ENCODE data around the gene ZRANB1. TPM values are rescaled to one million over a fixed set of nuclear protein-coding genes. Genes with fewer than 3 reads are reported as not detected.

The ZRANB1 gene
- total and polyA plus RNA-seq, 2 of the 4 experiments (the other 2 are of a cell fraction) = 11.2 to 24.7 TPM

GRCh38 chr10:125035136-125035535 lies 93.2 kb downstream of the ZRANB1 start:
- Histone ChIP-seq H4K91ac (ENCODE audit: insufficient read depth, low read depth, low read length) (peak overlapping the region; percentile 87), H3K4ac (ENCODE audit: low read depth, low read length) (peak overlapping the region; percentile 90), H4K20me1 (ENCODE audit: insufficient read depth, low read length) (peaks cover 62% of the 10 kb centered on the region), H3K4me3 (ENCODE audit: insufficient read depth, low read depth, low read length) (peak overlapping the region; percentile 33; the same call in 1 of the 2 replicates), H3K14ac (replicated peaks; ENCODE audit: low read depth, low read length) (peak overlapping the region; percentile 70), H3K9me1 (ENCODE audit: insufficient read depth, low read length) (peaks cover 58% of the 10 kb centered on the region), H4K5ac (ENCODE audit: low read depth, low read length) (peak overlapping the region; percentile 66), H3K4me2 (ENCODE audit: low read depth, low read length) (peak overlapping the region; percentile 91), H2BK20ac (ENCODE audit: low read depth, low read length) (peak overlapping the region; percentile 91), H4K8ac (ENCODE audit: low read depth in 2 of 2, low read length in 2 of 2) (peak overlapping the region; percentile 19 to 85; a peak in 3 of 4 replicates), H3K27me3 (ENCODE audit: control insufficient read depth, insufficient read depth, low read length) (no peaks in the 10 kb centered on the region), H2AK9ac (replicated peaks; ENCODE audit: low read depth, low read length, poor library complexity) (peak overlapping the region; percentile 92), H3K9ac (ENCODE audit: low read depth, low read length) (peak overlapping the region; percentile 46), H2BK5ac (ENCODE audit: low read depth, low read length, poor library complexity, severe bottlenecking) (peak overlapping the region; percentile 91), H3K9me3 (ENCODE audit: control insufficient read depth, insufficient read depth, low read length) (no peaks in the 10 kb centered on the region), H3K4me1 (ENCODE audit: control insufficient read depth, insufficient read depth, low read length) (peaks cover 31% of the 10 kb centered on the region), H2AK5ac (ENCODE audit: low read depth, low read length) (peak overlapping the region; percentile 82), H3K56ac (ENCODE audit: extremely low read depth, insufficient read depth, low read length) (peak overlapping the region; percentile 88; the same call in 1 of the 2 replicates), H3K27ac (ENCODE audit: insufficient read depth, low read length) (peak overlapping the region; percentile 83), H3K23ac (ENCODE audit: low read depth, low read length) (peak overlapping the region; percentile 91), H2AFZ (replicated peaks; ENCODE audit: low read length, poor library complexity) (peak overlapping the region; percentile 70), H3K79me1 (ENCODE audit: low read depth in 1 of 2, low read length in 2 of 2) (peaks cover 40 to 93% of the 10 kb centered on the region in 2 experiments), H2BK120ac (ENCODE audit: low read depth, low read length) (peak overlapping the region; percentile 91), H3K18ac (ENCODE audit: low read depth, low read length) (peak overlapping the region; percentile 84), H3K36me3 (ENCODE audit: control insufficient read depth, insufficient read depth, low read length) (peaks cover 13% of the 10 kb centered on the region; the same call in 1 of the 2 replicates), H2BK15ac (ENCODE audit: low read depth, low read length) (peak overlapping the region; percentile 62; the same call in 1 of the 3 replicates)
- dilution Hi-C loops (cut with HindIII; ENCODE audit: low sequenced_read_pairs, unreplicated experiment) = no loop called here
- CTCF ChIA-PET = interaction anchor here (0.7 to 2.4 kb wide), 4 partner anchors 13 to 509 kb away, joined by 4 to 10 read pairs (median 7); no protein-coding TSS in a partner anchor
- in situ Hi-C loops (cut with MboI; ENCODE audit: low sequenced_read_pairs) = no loop called here
- intact Hi-C loops (cut with micrococcal nuclease) = no loop called here
- ATAC-seq (ENCODE audit: low read depth) (peak; percentile 84), DNase-seq (peak; percentile 98)
- 86% methylated on average over 1 of the region's 11 CpGs; no CpG with 5 or more reads in 1 of the 2 experiments for WGBS, 2 experiments (ENCODE audit: extremely low coverage in 2 of 2, insufficient read length in 1 of 2)
- no TSS peak for BruUV-seq (replicated peaks)
- no peak; the same call in 1 of the 2 replicates for TF ChIP-seq POLR2A (IDR thresholded peaks at IDR 0.05; ENCODE audit: low read depth, low read length)
- TF ChIP-seq MAFK (IDR thresholded peaks at IDR 0.05; ENCODE audit: low read depth, low read length) = no peak
- peak; percentile 30; the same call in 1 of the 2 replicates for TF ChIP-seq USF2 (IDR thresholded peaks at IDR 0.05; ENCODE audit: low read depth, low read length)
- no peak for TF ChIP-seq SMC3 (IDR thresholded peaks at IDR 0.05; ENCODE audit: low read depth, low read length)
- TF ChIP-seq CEBPB (IDR thresholded peaks at IDR 0.05; ENCODE audit: low read depth, low read length) = no peak
- no peak for TF ChIP-seq NFE2L2 (IDR thresholded peaks at IDR 0.05; ENCODE audit: low read depth, low read length)
- TF ChIP-seq MAZ (IDR thresholded peaks at IDR 0.05; ENCODE audit: borderline replicate concordance, low read depth, low read length) = peak; percentile 25; the same call in 1 of the 2 replicates
- TF ChIP-seq BHLHE40 (IDR thresholded peaks at IDR 0.05; ENCODE audit: low read depth, low read length) = 0 out of 2 replicates have a peak, but pooled peaks have one; percentile 54
- TF ChIP-seq FOS (IDR thresholded peaks at IDR 0.05; ENCODE audit: low read depth, low read length) = peak; percentile 64
- no peak for TF ChIP-seq RAD21 (IDR thresholded peaks at IDR 0.05; ENCODE audit: low read length)
- no peak for TF ChIP-seq RFX5 (IDR thresholded peaks at IDR 0.05; ENCODE audit: low read depth, low read length)
- TF ChIP-seq MXI1 (IDR thresholded peaks at IDR 0.05; ENCODE audit: borderline replicate concordance, low read depth, low read length) = no peak
- TF ChIP-seq RCOR1 (IDR thresholded peaks at IDR 0.05; ENCODE audit: insufficient replicate concordance, low read length) = peak; percentile 17
- TF ChIP-seq ELK1 (IDR thresholded peaks at IDR 0.05; ENCODE audit: borderline replicate concordance, low read depth, low read length) = no peak
- no peak for TF ChIP-seq CHD1 (IDR thresholded peaks at IDR 0.05; ENCODE audit: low read depth, low read length)
- no peak for TF ChIP-seq CTCF (conservative IDR thresholded peaks at IDR 0.05; ENCODE audit: low read depth, low read length)
- POLR2A ChIA-PET (ENCODE audit: unreplicated experiment) = no interaction called here

Data from IMR-90 (cell line).